ENCODE data around the gene ME1. TPM values are rescaled to one million over a fixed set of nuclear protein-coding genes. Genes with fewer than 3 reads are reported as not detected.
"Not testable (repeated sequence)": the region's sequence is repeated elsewhere in the genome, so short reads cannot be mapped to it uniquely, and the experiment has no call there.

Gene ME1
- total RNA-seq, 2 experiments from 2014 or later: not detected

DNA sequence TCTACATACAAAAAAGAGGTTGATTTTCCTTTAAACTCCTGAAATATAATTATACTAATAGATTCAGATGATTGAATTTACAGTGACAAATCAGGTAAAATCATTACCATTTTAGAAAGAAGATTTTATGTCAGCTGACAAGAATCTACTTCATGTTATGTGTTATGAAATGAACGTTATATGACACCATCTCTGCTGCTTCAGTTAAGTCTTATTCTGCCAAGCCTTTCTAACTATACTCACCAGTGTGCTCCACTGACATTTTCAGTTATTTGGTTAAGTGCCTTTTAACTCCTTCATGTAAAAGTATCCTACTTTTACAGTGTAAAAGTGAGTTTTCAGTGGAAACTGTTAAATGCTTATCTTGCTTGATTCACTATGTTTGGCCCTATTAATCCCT is 157.3 kb downstream of the ME1 start:
- Mint-ChIP-seq H3K4me1 (no peaks in the 10 kb centered on the region), H3K27ac (no peak overlapping the region), H3K27me3 (peaks cover 3% of the 10 kb centered on the region), H3K9me3 (no peaks in the 10 kb centered on the region), H3K4me3 (no peak overlapping the region), H3K36me3 (no peaks in the 10 kb centered on the region)
- DNase-seq: no peak

DNA sequence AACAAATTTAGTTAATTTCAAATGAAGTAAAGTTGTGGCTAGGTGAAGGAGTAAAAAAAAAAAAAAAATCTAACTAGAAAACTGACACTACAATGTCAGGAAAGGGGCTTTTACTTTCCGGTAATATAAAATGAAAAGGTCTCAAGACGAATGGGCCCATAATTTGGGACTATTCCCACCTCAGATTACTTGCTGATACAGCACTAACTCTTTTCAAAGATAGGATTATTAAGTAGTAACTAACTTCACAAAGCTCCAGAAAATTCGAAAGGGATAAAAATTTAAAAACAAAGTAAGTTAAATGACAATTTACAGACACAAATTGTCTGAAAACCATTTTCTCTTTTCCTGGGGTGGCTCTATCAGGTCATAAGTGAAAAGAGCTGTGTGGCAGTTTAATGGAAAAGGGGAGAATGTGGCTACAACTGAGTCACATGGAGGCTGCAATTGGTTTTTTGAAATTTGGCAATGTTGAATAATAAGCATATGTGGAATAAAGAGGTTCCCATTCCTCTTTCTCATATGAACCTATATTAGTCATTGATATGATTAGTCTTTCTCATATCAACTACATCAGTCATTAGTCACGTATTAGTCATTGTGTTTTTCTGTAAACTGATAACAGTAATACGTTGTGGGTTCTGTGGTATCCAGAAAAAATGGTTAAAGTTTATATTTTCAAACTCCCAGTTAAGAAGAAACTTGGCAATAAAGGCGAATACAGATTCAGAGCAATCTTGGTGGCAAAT is 159.7 kb downstream of the ME1 start:
- H3K9me3 Mint-ChIP-seq: no peaks in the 10 kb centered on the region
- H3K27ac Mint-ChIP-seq: no peak overlapping the region
- H3K4me3 Mint-ChIP-seq: no peak overlapping the region
- no peaks in the 10 kb centered on the region for H3K27me3 Mint-ChIP-seq
- no peak for DNase-seq
- no peaks in the 10 kb centered on the region for H3K4me1 Mint-ChIP-seq
- no peaks in the 10 kb centered on the region for H3K36me3 Mint-ChIP-seq

- H3K4me1 Mint-ChIP-seq: no peaks in the 10 kb centered on the region
- no peaks in the 10 kb centered on the region for H3K36me3 Mint-ChIP-seq
- H3K27ac Mint-ChIP-seq: no peak overlapping the region
- peaks cover 15% of the 10 kb centered on the region for H3K27me3 Mint-ChIP-seq
- no peak for DNase-seq
- H3K9me3 Mint-ChIP-seq: no peaks in the 10 kb centered on the region
- no peak overlapping the region for H3K4me3 Mint-ChIP-seq
These were observed 165.5 kb downstream of the ME1 start for GRCh38 chr6:83265384-83265783.

DNA sequence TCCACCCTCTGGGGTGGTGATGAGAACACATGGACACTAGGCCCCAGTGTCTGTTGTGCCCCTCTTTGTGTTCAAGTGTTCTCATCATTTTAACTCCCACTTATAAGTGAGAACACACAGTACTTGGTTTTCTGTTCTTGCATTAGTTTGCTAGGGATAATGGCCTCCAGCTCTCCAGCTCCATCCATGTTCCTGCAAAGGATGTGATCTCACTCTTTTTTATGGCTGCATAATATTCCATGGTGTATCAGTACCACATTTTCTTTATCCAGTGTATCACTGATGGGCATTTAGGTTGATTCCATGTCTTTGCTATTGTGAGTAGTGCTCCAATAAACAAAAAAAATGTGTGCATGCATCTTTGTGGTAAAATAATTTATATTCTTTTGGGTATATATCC is 170.3 kb downstream of the ME1 start:
- no peak overlapping the region for H3K27ac Mint-ChIP-seq
- no peak for DNase-seq
- H3K9me3 Mint-ChIP-seq: no peaks in the 10 kb centered on the region
- H3K36me3 Mint-ChIP-seq: no peaks in the 10 kb centered on the region
- H3K4me3 Mint-ChIP-seq: no peak overlapping the region
- peaks cover 15% of the 10 kb centered on the region for H3K27me3 Mint-ChIP-seq
- H3K4me1 Mint-ChIP-seq: no peaks in the 10 kb centered on the region

DNA sequence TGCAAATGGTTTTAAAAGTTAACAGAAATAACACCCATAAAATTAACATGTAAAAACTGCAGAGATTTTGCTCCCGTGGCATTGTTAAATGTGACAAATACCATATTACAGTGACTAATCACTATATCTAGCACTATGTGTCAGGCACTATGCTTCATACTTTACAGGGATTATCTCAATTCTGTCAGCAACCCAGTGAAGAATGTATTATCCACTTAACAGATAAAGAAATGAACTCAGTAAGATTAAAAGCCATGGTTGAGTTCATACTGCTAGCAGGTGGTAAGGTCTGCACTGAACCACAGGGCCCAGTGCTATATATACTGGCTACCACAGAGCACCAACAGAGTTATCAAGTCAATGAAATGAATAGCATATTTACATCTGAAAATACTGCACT is 172.3 kb downstream of the ME1 start:
- no peaks in the 10 kb centered on the region for H3K4me1 Mint-ChIP-seq
- H3K4me3 Mint-ChIP-seq: no peak overlapping the region
- peaks cover 9% of the 10 kb centered on the region for H3K27me3 Mint-ChIP-seq
- H3K27ac Mint-ChIP-seq: no peak overlapping the region
- H3K9me3 Mint-ChIP-seq: no peaks in the 10 kb centered on the region
- no peak for DNase-seq
- H3K36me3 Mint-ChIP-seq: no peaks in the 10 kb centered on the region

DNA sequence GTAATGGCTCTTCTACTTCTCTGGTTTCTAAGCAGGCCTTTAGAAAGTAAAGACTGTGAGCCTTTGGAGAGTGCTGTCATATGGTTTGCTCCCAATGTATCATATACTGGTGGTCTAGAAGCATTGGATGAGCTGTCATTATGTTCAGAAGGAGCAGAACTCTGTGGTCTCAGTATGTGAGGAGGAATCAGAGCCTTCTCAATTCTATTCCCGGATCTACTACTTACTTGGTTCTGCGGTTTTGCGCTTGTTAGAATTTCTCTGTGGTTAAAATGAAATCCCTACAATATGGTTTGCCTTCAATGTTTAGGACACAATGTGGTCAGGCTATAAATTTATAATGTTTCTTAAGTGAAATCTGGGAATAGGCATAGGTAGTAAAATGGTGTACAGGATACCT is 173.1 kb downstream of the ME1 start:
- Mint-ChIP-seq H3K4me3 (no peak overlapping the region), H3K4me1 (no peaks in the 10 kb centered on the region), H3K9me3 (no peaks in the 10 kb centered on the region), H3K27ac (no peak overlapping the region), H3K27me3 (peaks cover 9% of the 10 kb centered on the region), H3K36me3 (no peaks in the 10 kb centered on the region)
- no peak for DNase-seq

DNA sequence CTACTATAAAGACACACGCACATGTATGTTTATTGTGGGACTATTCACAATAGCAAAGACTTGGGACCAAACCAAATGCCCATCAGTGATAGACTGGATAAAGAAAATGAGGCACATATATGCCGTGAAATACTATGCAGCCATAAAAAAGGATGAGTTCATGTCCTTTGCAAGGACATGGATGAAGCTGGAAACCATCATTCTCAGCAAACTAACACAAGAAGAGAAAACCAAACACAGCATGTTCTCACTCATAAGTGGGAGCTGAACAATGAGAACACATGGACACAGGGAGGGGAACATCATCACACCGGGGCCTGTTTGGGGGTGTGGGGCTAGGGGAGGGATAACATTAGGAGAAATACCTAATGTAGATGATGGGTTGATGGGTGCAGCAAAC is 174.1 kb downstream of the ME1 start:
- not testable (repeated sequence) for H3K36me3 Mint-ChIP-seq, H3K27ac Mint-ChIP-seq

GRCh38 chr6:83252719-83253118 is 178.1 kb downstream of the ME1 start:
- DNase-seq: no peak
- Mint-ChIP-seq H3K27me3 (peaks cover 5% of the 10 kb centered on the region), H3K36me3 (no peaks in the 10 kb centered on the region), H3K4me1 (no peaks in the 10 kb centered on the region), H3K9me3 (no peaks in the 10 kb centered on the region), H3K27ac (no peak overlapping the region), H3K4me3 (no peak overlapping the region)

More for the DNA sequence above, 174.1 kb downstream of the ME1 start:
- DNase-seq, H3K9me3 Mint-ChIP-seq, H3K4me1 Mint-ChIP-seq, H3K4me3 Mint-ChIP-seq: not testable (repeated sequence)
- H3K27me3 Mint-ChIP-seq: peaks cover 13% of the 10 kb centered on the region

GRCh38 chr6:83250235-83250634 is 180.6 kb downstream of the ME1 start:
- DNase-seq: no peak
- H3K4me1 Mint-ChIP-seq: no peaks in the 10 kb centered on the region
- H3K36me3 Mint-ChIP-seq: no peaks in the 10 kb centered on the region
- H3K27me3 Mint-ChIP-seq: peaks cover 5% of the 10 kb centered on the region
- no peaks in the 10 kb centered on the region for H3K9me3 Mint-ChIP-seq
- H3K27ac Mint-ChIP-seq: no peak overlapping the region
- no peak overlapping the region for H3K4me3 Mint-ChIP-seq

DNA sequence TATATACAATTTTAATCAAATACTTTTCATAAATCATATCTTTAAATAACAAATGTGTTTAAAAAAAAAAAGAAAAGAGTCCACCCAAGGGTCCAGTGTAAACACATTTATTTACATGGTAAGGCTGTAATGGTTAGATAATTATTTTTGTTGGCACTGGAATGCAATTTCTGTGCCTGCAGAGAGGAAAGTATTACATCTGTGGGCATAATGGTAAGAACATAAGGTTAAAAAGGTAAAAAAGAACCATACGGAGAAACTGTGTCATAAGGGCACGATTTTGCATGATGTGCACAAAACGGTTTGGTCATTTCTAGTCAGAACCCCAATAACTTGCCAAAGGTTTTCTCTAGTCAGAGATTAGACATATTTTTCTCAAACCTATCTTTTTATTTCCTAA is 183.4 kb downstream of the ME1 start:
- H3K9me3 Mint-ChIP-seq: no peaks in the 10 kb centered on the region
- H3K36me3 Mint-ChIP-seq: no peaks in the 10 kb centered on the region
- peaks cover 9% of the 10 kb centered on the region for H3K27me3 Mint-ChIP-seq
- no peak overlapping the region for H3K4me3 Mint-ChIP-seq
- H3K4me1 Mint-ChIP-seq: no peaks in the 10 kb centered on the region
- DNase-seq: no peak
- H3K27ac Mint-ChIP-seq: no peak overlapping the region

GRCh38 chr6:83231146-83231545 is 199.7 kb downstream of the ME1 start:
- H3K4me3 Mint-ChIP-seq: no peak overlapping the region
- no peak for DNase-seq
- no peaks in the 10 kb centered on the region for H3K4me1 Mint-ChIP-seq
- H3K27ac Mint-ChIP-seq: no peak overlapping the region
- H3K27me3 Mint-ChIP-seq: peaks cover 26% of the 10 kb centered on the region
- H3K36me3 Mint-ChIP-seq: no peaks in the 10 kb centered on the region
- H3K9me3 Mint-ChIP-seq: no peaks in the 10 kb centered on the region

DNA sequence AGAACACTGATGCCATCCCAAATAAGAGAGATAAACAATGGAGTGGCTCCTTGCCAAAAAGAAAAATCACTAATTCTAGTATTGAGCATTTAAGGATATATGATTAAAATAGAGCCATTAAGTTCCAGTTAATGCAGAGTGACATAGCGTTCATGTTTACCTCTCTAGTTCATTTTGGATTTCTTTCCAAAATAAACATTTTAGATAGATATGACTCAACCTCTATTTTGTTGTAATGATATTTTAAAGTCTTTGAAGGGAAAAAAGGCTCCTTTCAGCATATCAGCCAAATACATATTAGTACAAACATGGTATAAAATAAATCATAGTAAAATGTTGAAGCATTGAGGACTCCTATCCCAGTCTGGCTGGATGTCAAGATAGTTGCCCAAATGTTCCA is 204.3 kb downstream of the ME1 start:
- Mint-ChIP-seq H3K27me3 (peaks cover 11% of the 10 kb centered on the region), H3K4me1 (no peaks in the 10 kb centered on the region), H3K9me3 (no peaks in the 10 kb centered on the region), H3K4me3 (no peak overlapping the region), H3K27ac (no peak overlapping the region), H3K36me3 (no peaks in the 10 kb centered on the region)
- DNase-seq: no peak

DNA sequence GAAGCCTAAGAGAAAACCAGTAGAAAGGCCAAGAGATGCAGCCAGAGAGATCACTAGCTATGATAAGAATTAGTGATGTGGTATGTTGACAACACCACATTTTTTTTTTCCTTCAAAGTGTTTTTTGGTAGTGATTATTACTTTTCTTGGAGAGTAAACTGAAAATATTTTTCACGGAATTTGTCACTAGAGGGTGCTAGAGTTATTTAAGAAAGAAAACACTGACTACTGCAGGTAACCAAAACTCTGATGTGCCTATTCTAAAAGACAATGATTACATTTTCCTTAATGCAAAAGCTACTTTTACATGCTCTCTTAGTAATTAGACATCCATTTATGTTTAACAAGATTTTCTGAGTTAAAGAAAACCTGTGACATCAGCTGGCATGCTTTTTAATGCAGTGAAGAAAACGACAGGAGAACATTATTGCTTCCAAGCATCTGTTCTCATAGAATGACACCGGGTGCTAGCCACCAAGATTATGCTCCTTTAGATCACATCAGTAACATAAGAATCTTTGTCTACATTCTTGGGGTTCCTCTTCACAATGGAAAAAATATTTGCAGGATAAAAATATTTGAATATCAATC is 208.9 kb downstream of the ME1 start:
- H3K27me3 Mint-ChIP-seq: peaks cover 5% of the 10 kb centered on the region
- H3K9me3 Mint-ChIP-seq: no peaks in the 10 kb centered on the region
- no peaks in the 10 kb centered on the region for H3K36me3 Mint-ChIP-seq
- H3K4me1 Mint-ChIP-seq: no peaks in the 10 kb centered on the region
- H3K4me3 Mint-ChIP-seq: no peak overlapping the region
- no peak for DNase-seq
- H3K27ac Mint-ChIP-seq: no peak overlapping the region

- Mint-ChIP-seq H3K27ac (no peak overlapping the region), H3K27me3 (peaks cover 5% of the 10 kb centered on the region), H3K9me3 (no peaks in the 10 kb centered on the region), H3K4me3 (no peak overlapping the region), H3K4me1 (no peaks in the 10 kb centered on the region), H3K36me3 (no peaks in the 10 kb centered on the region)
- DNase-seq: no peak
These were observed 209.6 kb downstream of the ME1 start for GRCh38 chr6:83221276-83221675.

DNA sequence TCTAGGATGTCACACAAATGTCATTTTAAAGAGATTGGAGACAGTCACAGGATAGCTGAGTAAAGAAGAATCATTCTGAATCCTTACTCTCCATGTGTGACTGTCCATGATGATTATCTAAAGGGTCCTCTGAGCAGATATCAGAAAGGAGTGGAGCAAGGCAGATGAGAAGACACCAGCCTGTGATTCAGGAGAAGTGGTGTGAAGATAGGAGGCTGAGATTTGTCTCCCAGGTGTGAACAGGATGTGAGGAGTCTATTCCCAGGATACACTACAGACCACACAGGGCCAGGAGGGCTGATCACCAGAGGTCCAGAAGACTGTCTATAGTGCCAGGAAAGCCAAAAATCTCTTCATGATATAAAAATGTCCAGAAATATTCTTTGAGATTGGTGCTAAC is 210.7 kb downstream of the ME1 start:
- Mint-ChIP-seq H3K4me3 (no peak overlapping the region), H3K9me3 (no peaks in the 10 kb centered on the region), H3K27me3 (peaks cover 5% of the 10 kb centered on the region), H3K27ac (no peak overlapping the region), H3K36me3 (no peaks in the 10 kb centered on the region), H3K4me1 (no peaks in the 10 kb centered on the region)
- DNase-seq: no peak

DNA sequence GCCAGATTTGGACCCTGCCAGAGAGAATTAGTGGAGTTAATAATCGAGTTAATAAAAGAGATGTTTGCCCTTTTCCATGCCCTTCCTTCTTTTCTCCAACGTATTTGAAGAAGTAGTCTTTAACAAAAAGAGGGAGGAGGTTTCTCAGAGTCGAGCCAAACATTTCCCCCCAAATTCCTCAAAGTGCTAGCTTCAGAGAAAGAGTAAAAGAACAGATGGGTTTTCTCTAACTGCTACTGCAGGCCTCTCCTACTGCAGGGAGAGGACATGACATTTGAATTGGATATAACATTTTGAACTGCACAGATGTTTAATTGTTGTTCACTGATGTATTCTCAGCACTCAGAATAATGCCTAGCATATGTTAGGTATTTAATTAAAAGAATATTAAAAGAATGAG is 212.2 kb downstream of the ME1 start:
- H3K27ac Mint-ChIP-seq: no peak overlapping the region
- peaks cover 5% of the 10 kb centered on the region for H3K27me3 Mint-ChIP-seq
- no peaks in the 10 kb centered on the region for H3K36me3 Mint-ChIP-seq
- no peaks in the 10 kb centered on the region for H3K4me1 Mint-ChIP-seq
- H3K4me3 Mint-ChIP-seq: no peak overlapping the region
- H3K9me3 Mint-ChIP-seq: no peaks in the 10 kb centered on the region
- no peak for DNase-seq
